Endothelial cell of umbilical vein (primary cell): ENCODE data around the gene SERPINC1. TPM values are rescaled to one million over a fixed set of nuclear protein-coding genes. Genes with fewer than 3 reads are reported as not detected.

Source experiments
- BruUV-seq: library from RNA; stranded (reverse); fragments of 400-500 nt; replicated peaks from 2 replicates; lab custom pipeline; 2021; lab: Mats Ljungman, UMichigan
- CTCF ChIA-PET: fragments of 300-600, 350-600 bp; sonication (Branson Sonifier 250); formaldehyde crosslinking; loops from one replicate; lab custom pipeline; 2021; ENCODE audit warnings: antibody characterized with exemption, inconsistent platforms; lab: Charles Lee
- POLR2A ChIA-PET: fragments of 300-600, 350-600 bp; sonication (Branson Sonifier 250); formaldehyde crosslinking; loops from one replicate; lab custom pipeline; 2021; ENCODE audit warnings: antibody characterized with exemption, inconsistent platforms; lab: Charles Lee
- DNase-seq: peaks from one replicate; pipeline ENCODE4 v3.0.0-alpha.2; 2011; ENCODE audit warnings: low read depth, low spot score
- FAIRE-seq: peaks from 2 replicates; lab custom pipeline; 2011; peaks lifted over from hg19 to GRCh38; lab: Jason Lieb, UNC
- H2AFZ ChIP-seq: 2 replicates; pipeline ENCODE4 v1.6.0; 2012; ENCODE audit warnings: low read depth, low read length, control low read depth, inconsistent platforms
- H3K27ac ChIP-seq: 2 replicates; pipeline ENCODE4 v1.5.1; 2011; ENCODE audit warnings: low read depth, mild to moderate bottlenecking, control low read depth, low read length, moderate library complexity; ENCODE audit not compliant: insufficient read depth
- H3K27me3 ChIP-seq, 2 experiments: 2 replicates each; pipeline versions ENCODE4 v1.6.0 to v1.6.1; 2011; ENCODE audit warnings: low read length in 2 of 2, mixed read lengths in 1 of 2; ENCODE audit not compliant: control insufficient read depth in 2 of 2, insufficient read depth in 2 of 2
- H3K36me3 ChIP-seq, 2 experiments: 2 replicates in 1 of 2; 3 replicates in 1 of 2; pipeline ENCODE4 v1.5.1; 2011; ENCODE audit warnings: low read length in 2 of 2, mild to moderate bottlenecking in 1 of 2, moderate library complexity in 1 of 2; ENCODE audit not compliant: control insufficient read depth in 2 of 2, insufficient read depth in 2 of 2; ENCODE audit errors: extremely low read depth in 1 of 2
- H3K4me1 ChIP-seq: 3 replicates; pipeline ENCODE4 v1.5.1; 2011; ENCODE audit warnings: mild to moderate bottlenecking, low read length; ENCODE audit not compliant: control insufficient read depth, insufficient read depth; ENCODE audit errors: extremely low read depth
- H3K4me2 ChIP-seq: 2 replicates; pipeline ENCODE4 v1.6.1; 2011; ENCODE audit warnings: low read length, control low read depth, mixed read lengths; ENCODE audit not compliant: insufficient read depth
- H3K4me3 ChIP-seq, 3 experiments: fragments of 200-600 bp in 1 of 3; sonication (generic), shearing (Covaris generic) in 1 of 3; replicated peaks in 1 of 3; 2 replicates each; pipeline ENCODE4 v1.5.1; 2011 to 2016; ENCODE audit warnings: control low read depth in 3 of 3, low read length in 3 of 3, mild to moderate bottlenecking in 2 of 3, inconsistent platforms in 1 of 3, low read depth in 1 of 3, moderate library complexity in 1 of 3; ENCODE audit not compliant: insufficient read depth in 1 of 3
- H3K79me2 ChIP-seq: 2 replicates; pipeline ENCODE4 v1.6.0; 2012; ENCODE audit warnings: low read length, inconsistent platforms; ENCODE audit not compliant: control insufficient read depth, insufficient read depth
- H3K9ac ChIP-seq: replicated peaks from 2 replicates; pipeline ENCODE3; 2011; ENCODE audit warnings: low read length, control low read depth; ENCODE audit not compliant: insufficient read depth; ENCODE audit errors: extremely low read depth
- H3K9me1 ChIP-seq: replicated peaks from 3 replicates; pipeline ENCODE4 v1.6.0; 2011; ENCODE audit warnings: mild to moderate bottlenecking, low read length; ENCODE audit not compliant: control insufficient read depth, insufficient read depth; ENCODE audit errors: extremely low read depth
- H3K9me3 ChIP-seq: replicated peaks from 2 replicates; pipeline ENCODE4 v1.5.1; 2012; ENCODE audit warnings: low read length, inconsistent platforms; ENCODE audit not compliant: control insufficient read depth, insufficient read depth
- H4K20me1 ChIP-seq: replicated peaks from 2 replicates; pipeline ENCODE3; 2011; ENCODE audit warnings: mild to moderate bottlenecking, low read length; ENCODE audit not compliant: control insufficient read depth, insufficient read depth; ENCODE audit errors: extremely low read depth
- EZH2 ChIP-seq: IDR thresholded peaks from 2 replicates; pipeline ENCODE4 v1.6.1; 2012; ENCODE audit warnings: borderline replicate concordance, low read depth, mild to moderate bottlenecking, moderate library complexity, low read length, inconsistent platforms; ENCODE audit not compliant: severe bottlenecking
- FOS ChIP-seq: IDR thresholded peaks from 2 replicates; pipeline ENCODE4 v1.6.1; 2011; ENCODE audit warnings: mild to moderate bottlenecking, low read length, moderate library complexity, borderline replicate concordance; ENCODE audit not compliant: insufficient read depth
- GATA2 ChIP-seq: IDR thresholded peaks from 2 replicates; pipeline ENCODE4 v1.7.0; 2011; ENCODE audit warnings: low read depth, mild to moderate bottlenecking, moderate library complexity, mixed read lengths, low read length; ENCODE audit not compliant: insufficient read length, insufficient read depth
- JUN ChIP-seq: IDR thresholded peaks from 2 replicates; pipeline ENCODE4 v1.6.1; 2011; ENCODE audit warnings: borderline replicate concordance, low read depth; ENCODE audit not compliant: insufficient read length, insufficient read depth
- MAX ChIP-seq: IDR thresholded peaks from 2 replicates; pipeline ENCODE4 v1.6.1; 2011; ENCODE audit not compliant: insufficient read depth, insufficient read length
- MYC ChIP-seq: IDR thresholded peaks from one replicate; pipeline ENCODE4 v1.6.1; 2011; ENCODE audit warnings: mild to moderate bottlenecking, low read depth, low read length
- POLR2A ChIP-seq: IDR thresholded peaks from 2 replicates; pipeline ENCODE4 v1.6.1; 2012; ENCODE audit warnings: low read depth, mild to moderate bottlenecking, control low read depth, low read length
- POLR2AphosphoS5 ChIP-seq: IDR thresholded peaks from 2 replicates; pipeline ENCODE4 v1.6.1; 2012; ENCODE audit warnings: low read depth, mild to moderate bottlenecking, control low read depth, low read length, moderate library complexity; ENCODE audit not compliant: insufficient read depth
- dilution Hi-C: fragments of 300-500 bp; cut with MboI; formaldehyde crosslinking; loops from one replicate; pipeline ENCODE4 v1.15.0; 2019; ENCODE audit warnings: low sequenced_read_pairs; ENCODE audit not compliant: extremely low pct_ligation_motif_present
- intact Hi-C: fragments of 100-400 bp; cut with micrococcal nuclease; formaldehyde crosslinking; loops from one replicate; pipeline ENCODE4 v1.10.0; 2022
- polyA plus RNA-seq, 4 experiments: library from polyadenylated mRNA; depleted of rRNA in 3 of 4; stranded (reverse) in 3 of 4; unstranded in 1 of 4; fragments of >200 nt; gene quantifications; 2 replicates each; pipeline versions ENCODE4 v1.2.1 to v1.2.3, GENCODE V29; 2011 to 2012; ENCODE audit warnings: missing spikeins in 1 of 4
- total RNA-seq: library from RNA; stranded (reverse); gene quantifications from 2 replicates; pipeline ENCODE4 v1.2.3, GENCODE V29; 2021
- TF ChIP-seq, protein P1 (sequence below), 2 donors: IDR thresholded peaks; 1 replicate in 1 of 2; 2 replicates in 1 of 2; pipeline ENCODE4 v1.5.1; 2011; ENCODE audit warnings: low read length in 2 of 2, mild to moderate bottlenecking in 2 of 2, moderate library complexity in 2 of 2, control low read depth in 1 of 2, inconsistent platforms in 1 of 2, low read depth in 1 of 2; ENCODE audit not compliant: insufficient read depth in 1 of 2; ENCODE audit errors: extremely low read depth in 1 of 2

The SERPINC1 gene
- total and polyA plus RNA-seq, 2 donors (not counting 3 experiments of a cell fraction or from before 2014, with no cell fraction given) = 0.06 to 0.35 TPM

DNA sequence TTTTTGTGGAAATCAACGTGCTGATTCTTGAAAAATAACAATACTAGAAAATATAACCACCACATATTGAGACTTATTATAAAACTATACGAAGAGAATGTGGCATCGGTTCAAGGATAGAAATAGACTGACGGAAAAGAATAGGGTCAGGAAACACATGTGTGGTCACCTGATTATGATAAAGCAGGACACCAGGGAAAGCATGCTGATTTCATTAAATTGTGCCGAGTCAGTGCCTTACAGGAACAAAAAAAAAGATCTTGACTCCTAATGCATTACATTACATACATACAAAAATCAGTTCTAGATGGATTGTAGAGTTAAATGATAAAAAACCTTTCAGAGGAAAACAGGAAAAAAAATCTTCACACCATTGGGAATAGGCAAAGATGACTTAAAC, 43.5 kb upstream of the SERPINC1 start:
- H3K9ac ChIP-seq = peak overlapping the region; percentile 31
- ChIA-PET POLR2A (no interaction called here), CTCF (interaction anchor here (0.6 kb wide), 1 partner anchor 15 kb away, joined by 3 read pairs; no protein-coding TSS in a partner anchor)
- H3K4me1 ChIP-seq = peaks cover 12% of the 10 kb centered on the region
- BruUV-seq = no TSS peak
- no peak overlapping the region for H2AFZ ChIP-seq
- dilution Hi-C loops (no loop called here), intact Hi-C loops (loop anchor here (10.0 kb wide), 1 partner anchor 1216 kb away; no protein-coding TSS in a partner anchor)
- no peaks in the 10 kb centered on the region for H3K79me2 ChIP-seq
- peak; percentile 79 for DNase-seq
- TF ChIP-seq MAX (peak; percentile 19), POLR2AphosphoS5 (no peak)
- H3K36me3 ChIP-seq = peaks cover 11 to 22% of the 10 kb centered on the region in 2 experiments
- peak overlapping the region; percentile 6 for H3K4me2 ChIP-seq
- no peaks in the 10 kb centered on the region for H3K9me3 ChIP-seq
- H3K4me3 ChIP-seq = no peak overlapping the region
- H4K20me1 ChIP-seq = no peaks in the 10 kb centered on the region
- peak overlapping the region; percentile 61 for H3K27ac ChIP-seq
- H3K9me1 ChIP-seq = no peaks in the 10 kb centered on the region
- H3K27me3 ChIP-seq = no peaks in the 10 kb centered on the region
- FAIRE-seq = peak; percentile 42

GRCh38 chr1:173954179-173954578, 37.1 kb upstream of the SERPINC1 start:
- Histone ChIP-seq H3K4me2 (no peak overlapping the region), H3K9me3 (no peaks in the 10 kb centered on the region), H3K4me1 (peaks cover 11% of the 10 kb centered on the region), H3K27me3 (no peaks in the 10 kb centered on the region), H3K79me2 (peaks cover 2% of the 10 kb centered on the region), H3K4me3 (no peak overlapping the region), H3K36me3 (peaks cover 0 to 9% of the 10 kb centered on the region in 2 experiments), H2AFZ (no peak overlapping the region), H4K20me1 (no peaks in the 10 kb centered on the region), H3K9ac (no peak overlapping the region), H3K9me1 (no peaks in the 10 kb centered on the region), H3K27ac (no peak overlapping the region)
- BruUV-seq = no TSS peak
- FAIRE-seq (no peak), DNase-seq (no peak)
- CTCF ChIA-PET = no interaction called here
- dilution Hi-C loops = no loop called here
- POLR2A ChIA-PET = no interaction called here
- intact Hi-C loops = no loop called here
- no peak for TF ChIP-seq MAX
- no peak for TF ChIP-seq MYC
- TF ChIP-seq FOS = no peak
- TF ChIP-seq EZH2 = no peak
- TF ChIP-seq, protein P1, sequence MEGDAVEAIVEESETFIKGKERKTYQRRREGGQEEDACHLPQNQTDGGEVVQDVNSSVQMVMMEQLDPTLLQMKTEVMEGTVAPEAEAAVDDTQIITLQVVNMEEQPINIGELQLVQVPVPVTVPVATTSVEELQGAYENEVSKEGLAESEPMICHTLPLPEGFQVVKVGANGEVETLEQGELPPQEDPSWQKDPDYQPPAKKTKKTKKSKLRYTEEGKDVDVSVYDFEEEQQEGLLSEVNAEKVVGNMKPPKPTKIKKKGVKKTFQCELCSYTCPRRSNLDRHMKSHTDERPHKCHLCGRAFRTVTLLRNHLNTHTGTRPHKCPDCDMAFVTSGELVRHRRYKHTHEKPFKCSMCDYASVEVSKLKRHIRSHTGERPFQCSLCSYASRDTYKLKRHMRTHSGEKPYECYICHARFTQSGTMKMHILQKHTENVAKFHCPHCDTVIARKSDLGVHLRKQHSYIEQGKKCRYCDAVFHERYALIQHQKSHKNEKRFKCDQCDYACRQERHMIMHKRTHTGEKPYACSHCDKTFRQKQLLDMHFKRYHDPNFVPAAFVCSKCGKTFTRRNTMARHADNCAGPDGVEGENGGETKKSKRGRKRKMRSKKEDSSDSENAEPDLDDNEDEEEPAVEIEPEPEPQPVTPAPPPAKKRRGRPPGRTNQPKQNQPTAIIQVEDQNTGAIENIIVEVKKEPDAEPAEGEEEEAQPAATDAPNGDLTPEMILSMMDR (IDR thresholded peaks at IDR 0.05; ENCODE audit: extremely low read depth in 1 of 2, insufficient read depth in 1 of 2, low read depth in 1 of 2, low read length in 2 of 2) = no peak
- no peak for TF ChIP-seq GATA2
- TF ChIP-seq POLR2AphosphoS5 = no peak
- no peak for TF ChIP-seq JUN
- no peak for TF ChIP-seq POLR2A
